ENCODE data around the gene PCARE.

GRCh38 chr2:29057006-29057405 is 17.3 kb downstream of the PCARE start:
- TF ChIP-seq POLR2A (IDR thresholded peaks at IDR 0.05; ENCODE audit: low read depth, low read length) (no peak), TAF1 (IDR thresholded peaks at IDR 0.05; ENCODE audit: borderline replicate concordance, low read depth, low read length) (no peak), POLR2AphosphoS5 (IDR thresholded peaks at IDR 0.05; ENCODE audit: low read depth, low read length) (no peak)
